Vagina (tissue), 2 donors: ENCODE measurements around the gene PAPLN. TPM values are rescaled to one million over a fixed set of nuclear protein-coding genes. Genes with fewer than 3 reads are reported as not detected.

Experiments
- DNase-seq, 2 donors: peaks; one replicate each; pipeline ENCODE4 v3.0.0-alpha.2; 2017; ENCODE audit errors: extremely low spot score in 2 of 2
- H3K27ac ChIP-seq: fragments of 200-600 bp; sonication (generic); one replicate; pipeline ENCODE4 v1.5.1; 2019
- H3K27me3 ChIP-seq: fragments of 200-600 bp; sonication (generic); one replicate; pipeline ENCODE4 v1.5.1; 2019
- H3K36me3 ChIP-seq, 2 donors: fragments of 200-600 bp; sonication (generic); one replicate each; pipeline ENCODE4 v1.5.1; 2017 to 2019
- H3K4me1 ChIP-seq: fragments of 200-600 bp; sonication (generic); one replicate; pipeline ENCODE4 v1.5.1; 2019
- H3K4me3 ChIP-seq, 2 donors: fragments of 200-600 bp; sonication (generic); 1 replicate in 1 of 2; 2 replicates in 1 of 2; pipeline ENCODE4 v1.5.1; 2016 to 2019
- H3K9me3 ChIP-seq: fragments of 200-600 bp; sonication (generic); one replicate; pipeline ENCODE4 v1.5.1; 2019
- POLR2A ChIP-seq, 2 donors: fragments of 450-650 bp; IDR thresholded peaks; one replicate each; pipeline ENCODE4 v1.6.1; 2017; ENCODE audit warnings: antibody characterized with exemption in 2 of 2, mild to moderate bottlenecking in 2 of 2, moderate library complexity in 2 of 2
- POLR2AphosphoS5 ChIP-seq, 2 donors: sonication (generic); formaldehyde crosslinking; IDR thresholded peaks; one replicate each; pipeline ENCODE4 v1.9.0; 2017; ENCODE audit warnings: antibody characterized with exemption in 2 of 2, mild to moderate bottlenecking in 2 of 2, low read depth in 1 of 2; ENCODE audit not compliant: insufficient read depth in 1 of 2
- intact Hi-C: fragments of 100-400 bp; cut with DNase I; formaldehyde crosslinking; loops from one replicate; pipeline ENCODE4 v1.15.1; 2023
- total RNA-seq: library from RNA; depleted of rRNA; stranded (reverse); fragments of >200 nt; gene quantifications from one replicate; pipeline ENCODE4 v1.2.3, GENCODE V29; 2016
- TF ChIP-seq, protein P1 (sequence below), 3 experiments: fragments of 450-650 bp in 2 of 3; fragments of 200-600 bp in 1 of 3; sonication (generic) in 1 of 3; IDR thresholded peaks; one replicate each; pipeline ENCODE4 v1.5.1; 2017 to 2019; ENCODE audit warnings: antibody characterized with exemption in 3 of 3, mild to moderate bottlenecking in 2 of 3, moderate library complexity in 2 of 3

Gene PAPLN
- total RNA-seq, 1 donor from 2014 or later = 16.2 TPM

- Histone ChIP-seq H3K36me3 (peaks cover 0 to 52% of the 10 kb centered on the region in 2 donors), H3K9me3 (no peaks in the 10 kb centered on the region), H3K27ac (no peak overlapping the region), H3K27me3 (no peaks in the 10 kb centered on the region), H3K4me3 (no peak overlapping the region), H3K4me1 (no peaks in the 10 kb centered on the region)
- DNase-seq = no peak
- intact Hi-C loops = no loop called here
- no peak for TF ChIP-seq POLR2AphosphoS5 (IDR thresholded peaks at IDR 0.05; ENCODE audit: insufficient read depth in 1 of 2, low read depth in 1 of 2)
- TF ChIP-seq, protein P1, sequence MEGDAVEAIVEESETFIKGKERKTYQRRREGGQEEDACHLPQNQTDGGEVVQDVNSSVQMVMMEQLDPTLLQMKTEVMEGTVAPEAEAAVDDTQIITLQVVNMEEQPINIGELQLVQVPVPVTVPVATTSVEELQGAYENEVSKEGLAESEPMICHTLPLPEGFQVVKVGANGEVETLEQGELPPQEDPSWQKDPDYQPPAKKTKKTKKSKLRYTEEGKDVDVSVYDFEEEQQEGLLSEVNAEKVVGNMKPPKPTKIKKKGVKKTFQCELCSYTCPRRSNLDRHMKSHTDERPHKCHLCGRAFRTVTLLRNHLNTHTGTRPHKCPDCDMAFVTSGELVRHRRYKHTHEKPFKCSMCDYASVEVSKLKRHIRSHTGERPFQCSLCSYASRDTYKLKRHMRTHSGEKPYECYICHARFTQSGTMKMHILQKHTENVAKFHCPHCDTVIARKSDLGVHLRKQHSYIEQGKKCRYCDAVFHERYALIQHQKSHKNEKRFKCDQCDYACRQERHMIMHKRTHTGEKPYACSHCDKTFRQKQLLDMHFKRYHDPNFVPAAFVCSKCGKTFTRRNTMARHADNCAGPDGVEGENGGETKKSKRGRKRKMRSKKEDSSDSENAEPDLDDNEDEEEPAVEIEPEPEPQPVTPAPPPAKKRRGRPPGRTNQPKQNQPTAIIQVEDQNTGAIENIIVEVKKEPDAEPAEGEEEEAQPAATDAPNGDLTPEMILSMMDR (IDR thresholded peaks at IDR 0.05) = no peak
- no peak for TF ChIP-seq POLR2A (IDR thresholded peaks at IDR 0.05)
Observed at GRCh38 chr14:73276836-73277235, 39.5 kb downstream of the PAPLN start.

GRCh38 chr14:73277376-73277775 is 40.1 kb downstream of the PAPLN start:
- TF ChIP-seq, protein P1 (IDR thresholded peaks at IDR 0.05) = no peak
- no peak for TF ChIP-seq POLR2AphosphoS5 (IDR thresholded peaks at IDR 0.05; ENCODE audit: insufficient read depth in 1 of 2, low read depth in 1 of 2)
- TF ChIP-seq POLR2A (IDR thresholded peaks at IDR 0.05) = no peak
- intact Hi-C loops = no loop called here
- peaks cover 0 to 57% of the 10 kb centered on the region in 2 donors for H3K36me3 ChIP-seq

GRCh38 chr14:73280903-73281302 is 43.6 kb downstream of the PAPLN start:
- TF ChIP-seq POLR2A (IDR thresholded peaks at IDR 0.05) (no peak), POLR2AphosphoS5 (IDR thresholded peaks at IDR 0.05; ENCODE audit: insufficient read depth in 1 of 2, low read depth in 1 of 2) (no peak)
- TF ChIP-seq, protein P1 (IDR thresholded peaks at IDR 0.05) = no peak

More at GRCh38 chr14:73277376-73277775, 40.1 kb downstream of the PAPLN start:
- DNase-seq = no peak
- H3K27ac ChIP-seq = no peak overlapping the region
- no peaks in the 10 kb centered on the region for H3K27me3 ChIP-seq
- H3K9me3 ChIP-seq = no peaks in the 10 kb centered on the region
- H3K4me1 ChIP-seq = no peaks in the 10 kb centered on the region
- no peak overlapping the region for H3K4me3 ChIP-seq

GRCh38 chr14:73283608-73284379 is 46.5 kb downstream of the PAPLN start:
- intact Hi-C loops = loop anchor here (10.0 kb wide), 1 partner anchor 109 kb away; no protein-coding TSS in a partner anchor
- Histone ChIP-seq H3K36me3 (peaks cover 0 to 54% of the 10 kb centered on the region in 2 donors), H3K27me3 (no peaks in the 10 kb centered on the region), H3K4me1 (no peaks in the 10 kb centered on the region), H3K9me3 (no peaks in the 10 kb centered on the region), H3K27ac (no peak overlapping the region), H3K4me3 (no peak overlapping the region)
- DNase-seq = no peak
- TF ChIP-seq POLR2AphosphoS5 (IDR thresholded peaks at IDR 0.05; ENCODE audit: insufficient read depth in 1 of 2, low read depth in 1 of 2) = no peak
- TF ChIP-seq, protein P1 (IDR thresholded peaks at IDR 0.05) = no peak
- no peak for TF ChIP-seq POLR2A (IDR thresholded peaks at IDR 0.05)

More at GRCh38 chr14:73280903-73281302, 43.6 kb downstream of the PAPLN start:
- Histone ChIP-seq H3K36me3 (peaks cover 0 to 69% of the 10 kb centered on the region in 2 donors), H3K9me3 (no peaks in the 10 kb centered on the region), H3K4me1 (no peaks in the 10 kb centered on the region), H3K4me3 (no peak overlapping the region), H3K27ac (no peak overlapping the region), H3K27me3 (no peaks in the 10 kb centered on the region)
- intact Hi-C loops = loop anchor here (10.0 kb wide), 1 partner anchor 106 kb away; no protein-coding TSS in a partner anchor
- no peak for DNase-seq

DNA sequence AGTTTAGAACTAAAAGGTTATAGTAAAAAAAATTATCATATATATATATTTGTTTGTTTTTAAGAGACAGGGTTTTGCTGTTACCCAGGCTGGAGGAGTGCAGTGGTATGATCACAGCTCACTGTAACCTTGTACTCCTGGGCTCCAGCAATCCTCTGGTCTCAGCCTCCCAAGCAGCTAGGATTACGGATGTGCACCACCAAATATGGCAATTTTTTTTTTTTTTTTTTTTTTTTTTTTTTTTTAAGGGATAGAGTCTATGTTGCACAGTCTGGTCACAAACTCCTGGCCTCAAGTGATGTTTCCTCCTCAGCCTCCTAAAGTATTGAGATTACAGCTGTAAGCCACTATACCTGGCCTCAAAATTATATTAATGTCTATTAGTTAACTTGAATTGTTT is 48.7 kb downstream of the PAPLN start:
- intact Hi-C loops = loop anchor here (10.0 kb wide), 1 partner anchor 111 kb away; no protein-coding TSS in a partner anchor
- Histone ChIP-seq H3K4me1 (no peaks in the 10 kb centered on the region), H3K27me3 (no peaks in the 10 kb centered on the region), H3K4me3 (no peak overlapping the region), H3K36me3 (peaks cover 0 to 45% of the 10 kb centered on the region in 2 donors), H3K27ac (no peak overlapping the region), H3K9me3 (no peaks in the 10 kb centered on the region)
- TF ChIP-seq POLR2AphosphoS5 (IDR thresholded peaks at IDR 0.05; ENCODE audit: insufficient read depth in 1 of 2, low read depth in 1 of 2) (no peak), POLR2A (IDR thresholded peaks at IDR 0.05) (no peak)
- TF ChIP-seq, protein P1 (IDR thresholded peaks at IDR 0.05) = no peak
- DNase-seq = no peak
